Neutrophil (primary cell): ENCODE measurements around the gene YBX1.

Source experiments
- H3K27ac ChIP-seq: fragments of 200-600 bp; sonication (generic); 2 replicates; pipeline ENCODE4 v1.5.1; 2016; ENCODE audit warnings: mild to moderate bottlenecking, moderate library complexity
- H3K27me3 ChIP-seq: fragments of 200-600 bp; sonication (generic); 2 replicates; pipeline ENCODE4 v1.6.0; 2016; ENCODE audit warnings: mild to moderate bottlenecking
- H3K36me3 ChIP-seq: fragments of 200-600 bp; sonication (generic); 2 replicates; pipeline ENCODE4 v1.5.1; 2017
- H3K4me1 ChIP-seq, 2 experiments: fragments of 200-600 bp in 1 of 2; sonication (generic) in 1 of 2; 1 replicate in 1 of 2; 2 replicates in 1 of 2; pipeline versions ENCODE4 v1.5.1 to v1.6.1; 2013 to 2016; ENCODE audit warnings: low read depth in 1 of 2, low read length in 1 of 2, mild to moderate bottlenecking in 1 of 2, moderate library complexity in 1 of 2; ENCODE audit not compliant: control insufficient read depth in 1 of 2, insufficient read depth in 1 of 2
- H3K4me3 ChIP-seq, 2 experiments: fragments of 200-600 bp in 1 of 2; sonication (generic) in 1 of 2; 1 replicate in 1 of 2; 2 replicates in 1 of 2; pipeline ENCODE4 v1.5.1; 2013 to 2016; ENCODE audit warnings: low read depth in 1 of 2, low read length in 1 of 2, mild to moderate bottlenecking in 1 of 2, moderate library complexity in 1 of 2
- H3K9me3 ChIP-seq: fragments of 200-600 bp; sonication (generic); 2 replicates; pipeline ENCODE4 v1.5.1; 2016
- TF ChIP-seq, protein P1 (sequence below): fragments of 200-600 bp; sonication (generic); IDR thresholded peaks from 2 replicates; pipeline ENCODE4 v1.5.1; 2016; ENCODE audit warnings: antibody characterized with exemption

Gene YBX1

GRCh38 chr1:42738678-42739226 is 56.5 kb downstream of the YBX1 start:
- H3K27me3 ChIP-seq: no peaks in the 10 kb centered on the region
- no peak overlapping the region for H3K4me3 ChIP-seq
- H3K27ac ChIP-seq: no peak overlapping the region
- H3K4me1 ChIP-seq: peaks cover 0 to 2% of the 10 kb centered on the region in 2 experiments
- H3K36me3 ChIP-seq: no peaks in the 10 kb centered on the region
- no peaks in the 10 kb centered on the region for H3K9me3 ChIP-seq
- TF ChIP-seq, protein P1, sequence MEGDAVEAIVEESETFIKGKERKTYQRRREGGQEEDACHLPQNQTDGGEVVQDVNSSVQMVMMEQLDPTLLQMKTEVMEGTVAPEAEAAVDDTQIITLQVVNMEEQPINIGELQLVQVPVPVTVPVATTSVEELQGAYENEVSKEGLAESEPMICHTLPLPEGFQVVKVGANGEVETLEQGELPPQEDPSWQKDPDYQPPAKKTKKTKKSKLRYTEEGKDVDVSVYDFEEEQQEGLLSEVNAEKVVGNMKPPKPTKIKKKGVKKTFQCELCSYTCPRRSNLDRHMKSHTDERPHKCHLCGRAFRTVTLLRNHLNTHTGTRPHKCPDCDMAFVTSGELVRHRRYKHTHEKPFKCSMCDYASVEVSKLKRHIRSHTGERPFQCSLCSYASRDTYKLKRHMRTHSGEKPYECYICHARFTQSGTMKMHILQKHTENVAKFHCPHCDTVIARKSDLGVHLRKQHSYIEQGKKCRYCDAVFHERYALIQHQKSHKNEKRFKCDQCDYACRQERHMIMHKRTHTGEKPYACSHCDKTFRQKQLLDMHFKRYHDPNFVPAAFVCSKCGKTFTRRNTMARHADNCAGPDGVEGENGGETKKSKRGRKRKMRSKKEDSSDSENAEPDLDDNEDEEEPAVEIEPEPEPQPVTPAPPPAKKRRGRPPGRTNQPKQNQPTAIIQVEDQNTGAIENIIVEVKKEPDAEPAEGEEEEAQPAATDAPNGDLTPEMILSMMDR: no peak

- Histone ChIP-seq H3K4me1 (peaks cover 0 to 2% of the 10 kb centered on the region in 2 experiments), H3K9me3 (no peaks in the 10 kb centered on the region), H3K4me3 (no peak within 1 kb of the TSS), H3K27me3 (no peaks in the 10 kb centered on the region), H3K36me3 (no peaks in the 10 kb centered on the region), H3K27ac (no peak within 1 kb of the TSS)
- TF ChIP-seq, protein P1: no peak
Measured at GRCh38 chr1:42739753-42740700, 57.8 kb downstream of the YBX1 start, which contains the start of gene CLDN19. CLDN19 (minus strand) TSS chr1:42740236; CDS start chr1:42740063, 173 bp downstream.

DNA sequence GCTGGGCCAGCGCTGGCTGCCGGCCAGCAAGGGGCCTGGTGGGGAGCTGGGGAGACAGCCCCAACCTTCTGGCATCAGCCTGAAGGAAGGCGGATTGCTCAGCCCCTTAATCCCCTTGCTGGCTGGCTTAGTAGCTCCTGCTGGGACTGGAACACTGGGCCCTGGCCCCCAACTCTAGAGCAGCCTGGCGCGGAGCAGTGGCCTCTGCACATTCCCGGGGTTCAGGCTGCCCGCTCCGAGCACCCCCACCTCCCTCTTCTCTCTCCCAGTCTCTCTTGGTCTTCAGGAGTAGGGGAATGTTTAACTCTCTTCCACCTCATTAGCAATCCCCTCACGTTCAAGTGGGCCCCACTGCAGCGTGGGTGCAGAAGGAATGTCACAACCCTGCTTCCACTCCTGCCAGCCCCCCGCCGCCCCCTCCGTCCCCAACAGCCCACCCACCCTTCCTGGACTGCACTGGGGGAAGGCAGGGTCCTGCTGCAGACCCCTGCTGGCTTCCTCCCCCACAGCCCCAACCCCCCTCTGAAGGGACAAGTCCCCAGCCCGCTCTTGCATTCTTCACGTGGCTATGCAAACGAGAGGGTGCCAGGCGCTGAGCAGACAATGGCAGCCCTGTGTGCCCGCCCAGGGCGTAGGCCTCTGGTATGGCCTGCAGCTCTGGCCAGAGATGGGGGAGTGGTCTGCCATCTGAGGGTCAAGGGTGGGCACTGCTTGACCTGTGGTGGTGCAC is 58.8 kb downstream of the YBX1 start:
- Histone ChIP-seq H3K36me3 (peaks cover 6% of the 10 kb centered on the region), H3K27ac (no peak overlapping the region), H3K27me3 (no peaks in the 10 kb centered on the region), H3K4me3 (no peak overlapping the region), H3K9me3 (no peaks in the 10 kb centered on the region), H3K4me1 (peaks cover 0 to 2% of the 10 kb centered on the region in 2 experiments)
- TF ChIP-seq, protein P1: no peak

GRCh38 chr1:42741706-42742105 is 59.5 kb downstream of the YBX1 start:
- Histone ChIP-seq H3K27me3 (no peaks in the 10 kb centered on the region), H3K36me3 (peaks cover 13% of the 10 kb centered on the region), H3K4me1 (peaks cover 0 to 2% of the 10 kb centered on the region in 2 experiments), H3K9me3 (no peaks in the 10 kb centered on the region), H3K27ac (no peak overlapping the region), H3K4me3 (no peak overlapping the region)
- TF ChIP-seq, protein P1: no peak

DNA sequence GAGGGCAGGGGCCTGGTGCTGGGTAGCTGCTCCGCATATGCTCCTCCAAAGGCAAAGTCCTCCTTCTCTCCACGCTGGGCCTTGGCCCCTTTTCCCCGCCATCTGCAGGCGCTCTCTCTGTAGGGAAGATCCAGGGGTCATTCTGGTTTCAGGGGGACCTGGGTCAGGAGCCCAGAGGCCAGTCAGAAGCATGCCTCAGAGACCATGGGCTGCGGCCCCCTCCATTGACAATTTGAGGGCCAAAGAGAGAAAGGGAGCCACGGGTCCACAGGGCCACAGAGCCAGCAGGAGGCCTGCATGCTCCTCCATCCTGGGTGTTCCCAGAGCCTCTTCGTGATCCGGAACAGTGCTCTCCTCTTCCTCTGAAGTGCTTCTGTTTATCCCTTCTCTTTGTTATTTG is 59.9 kb downstream of the YBX1 start:
- TF ChIP-seq, protein P1: no peak
- H3K4me1 ChIP-seq: peaks cover 0 to 2% of the 10 kb centered on the region in 2 experiments
- no peaks in the 10 kb centered on the region for H3K9me3 ChIP-seq
- H3K27ac ChIP-seq: no peak overlapping the region
- peaks cover 17% of the 10 kb centered on the region for H3K36me3 ChIP-seq
- H3K27me3 ChIP-seq: no peaks in the 10 kb centered on the region
- no peak overlapping the region for H3K4me3 ChIP-seq
